OCI-LY3 (cell line): ENCODE results near the gene SUSD5.

ENCODE experiments used
- H2AFZ ChIP-seq: fragments of 200-600, 300-600 bp; shearing (Covaris generic); 2 replicates; pipeline ENCODE4 v1.6.0; 2014; ENCODE audit warnings: antibody characterized with exemption, low read depth, low read length
- H3K27ac ChIP-seq: fragments of 200-600, 300-600 bp; sonication (generic); 2 replicates; pipeline ENCODE4 v1.5.1; 2014; ENCODE audit warnings: mild to moderate bottlenecking, low read length, moderate library complexity, mixed read lengths
- H3K27me3 ChIP-seq: fragments of 200-600, 300-600 bp; sonication (generic); 2 replicates; pipeline ENCODE4 v1.6.1; 2014; ENCODE audit warnings: low read depth, low read length, mixed read lengths
- H3K36me3 ChIP-seq: fragments of 200-600, 300-600 bp; sonication (generic); replicated peaks from 2 replicates; pipeline ENCODE3; 2014; ENCODE audit warnings: low read depth, low read length, mixed read lengths
- H3K4me1 ChIP-seq: fragments of 300-600, 200-600 bp; sonication (generic); 2 replicates; pipeline ENCODE4 v1.6.1; 2014; ENCODE audit warnings: low read length, mixed read lengths
- H3K4me2 ChIP-seq: fragments of 200-600, 300-600 bp; sonication (generic); 2 replicates; pipeline ENCODE4 v1.6.1; 2014; ENCODE audit warnings: low read length, mixed read lengths
- H3K4me3 ChIP-seq: fragments of 300-600, 200-600 bp; sonication (generic); 2 replicates; pipeline ENCODE4 v1.5.1; 2014; ENCODE audit warnings: antibody characterized with exemption, mild to moderate bottlenecking, low read length, moderate library complexity
- H3K79me2 ChIP-seq: fragments of 300-600, 200-600 bp; shearing (Covaris generic); 2 replicates; pipeline ENCODE4 v1.6.1; 2014; ENCODE audit warnings: mild to moderate bottlenecking, low read length, mixed read lengths
- H3K9ac ChIP-seq: fragments of 300-600, 200-600 bp; shearing (Covaris generic); 2 replicates; pipeline ENCODE4 v1.6.0; 2014; ENCODE audit warnings: mild to moderate bottlenecking, low read length, moderate library complexity
- H3K9me3 ChIP-seq: fragments of 200-600, 300-600 bp; shearing (Covaris generic); 2 replicates; pipeline ENCODE4 v1.6.1; 2014; ENCODE audit warnings: low read length, mixed read lengths; ENCODE audit not compliant: insufficient read depth
- H4K20me1 ChIP-seq: fragments of 200-600, 300-600 bp; sonication (generic); 2 replicates; pipeline ENCODE4 v1.6.1; 2016; ENCODE audit warnings: low read length, mixed read lengths; ENCODE audit not compliant: insufficient read depth
- CTCF ChIP-seq: fragments of 200-600, 300-600 bp; sonication (generic); IDR thresholded peaks from 2 replicates; pipeline ENCODE4 v1.5.1; 2014; ENCODE audit warnings: antibody characterized with exemption, low read length, low read depth
- EZH2phosphoT487 ChIP-seq: fragments of 200-600 bp; shearing (Covaris generic); IDR thresholded peaks from 2 replicates; pipeline ENCODE4 v1.6.1; 2018; ENCODE audit warnings: antibody characterized with exemption, mixed run types, low read depth

The SUSD5 gene

GRCh38 chr3:33236005-33236404, 17.4 kb upstream of the SUSD5 start:
- Histone ChIP-seq H3K27me3 (no peaks in the 10 kb centered on the region), H4K20me1 (no peaks in the 10 kb centered on the region), H3K4me2 (no peak overlapping the region), H3K9me3 (no peaks in the 10 kb centered on the region), H2AFZ (no peak overlapping the region), H3K4me1 (no peaks in the 10 kb centered on the region), H3K79me2 (no peaks in the 10 kb centered on the region), H3K27ac (no peak overlapping the region), H3K4me3 (no peak overlapping the region), H3K36me3 (no peaks in the 10 kb centered on the region), H3K9ac (no peak overlapping the region)
- TF ChIP-seq EZH2phosphoT487, result no peak
- no peak for TF ChIP-seq CTCF

- Histone ChIP-seq H3K4me3 (no peak overlapping the region), H3K27me3 (no peaks in the 10 kb centered on the region), H3K4me1 (no peaks in the 10 kb centered on the region), H3K4me2 (no peak overlapping the region), H3K27ac (no peak overlapping the region), H2AFZ (no peak overlapping the region), H3K79me2 (no peaks in the 10 kb centered on the region), H3K9ac (no peak overlapping the region), H3K9me3 (no peaks in the 10 kb centered on the region), H4K20me1 (no peaks in the 10 kb centered on the region), H3K36me3 (no peaks in the 10 kb centered on the region)
- TF ChIP-seq CTCF (no peak), EZH2phosphoT487 (no peak)
These were observed 15.3 kb upstream of the SUSD5 start for GRCh38 chr3:33233884-33234283.

DNA sequence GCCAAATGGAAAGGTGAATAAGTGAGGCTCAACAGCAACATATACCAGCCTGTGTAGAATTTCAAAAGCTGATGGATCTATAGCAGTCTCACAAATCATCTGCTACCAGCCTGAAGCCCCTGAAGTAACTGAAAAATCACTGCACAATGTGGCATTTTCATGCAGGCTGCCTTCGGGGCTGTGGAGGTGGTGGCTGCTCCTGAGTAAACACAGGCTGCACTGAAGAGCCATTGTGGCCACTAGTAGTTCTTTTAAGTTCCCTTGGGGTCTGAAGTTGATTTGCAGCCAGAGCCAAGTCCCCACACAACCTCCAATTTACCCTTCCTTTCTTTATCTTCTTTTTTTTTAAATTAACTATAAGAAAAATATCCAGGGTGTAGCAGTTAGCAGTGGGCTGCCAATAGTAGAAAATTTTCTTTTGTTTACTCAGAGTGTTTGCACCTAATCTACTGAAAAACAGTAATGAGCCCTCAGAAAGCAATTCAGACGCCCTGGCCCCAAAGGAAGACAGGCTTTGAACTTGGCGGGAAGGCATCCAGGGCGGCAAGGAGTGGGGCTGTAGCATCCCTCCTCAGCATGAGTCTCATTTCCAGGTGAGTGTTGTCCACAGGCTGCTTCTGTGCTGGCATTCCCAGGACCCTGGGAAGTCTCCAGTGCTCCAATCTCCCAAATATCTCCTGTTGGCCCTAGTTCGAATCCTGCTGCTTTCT, 13.3 kb upstream of the SUSD5 start:
- TF ChIP-seq CTCF (no peak), EZH2phosphoT487 (no peak)
- H3K27me3 ChIP-seq, result no peaks in the 10 kb centered on the region
- no peak overlapping the region for H3K27ac ChIP-seq
- H3K4me2 ChIP-seq, result no peak overlapping the region
- H3K36me3 ChIP-seq, result no peaks in the 10 kb centered on the region
- no peak overlapping the region for H3K9ac ChIP-seq
- H2AFZ ChIP-seq, result no peak overlapping the region
- H3K79me2 ChIP-seq, result no peaks in the 10 kb centered on the region
- no peaks in the 10 kb centered on the region for H3K4me1 ChIP-seq
- no peaks in the 10 kb centered on the region for H4K20me1 ChIP-seq
- H3K4me3 ChIP-seq, result no peak overlapping the region
- no peaks in the 10 kb centered on the region for H3K9me3 ChIP-seq

GRCh38 chr3:33229947-33230346, 11.3 kb upstream of the SUSD5 start:
- no peak overlapping the region for H3K4me2 ChIP-seq

More at GRCh38 chr3:33229947-33230346, 11.3 kb upstream of the SUSD5 start:
- H3K9ac ChIP-seq, result no peak overlapping the region
- H3K27me3 ChIP-seq, result no peaks in the 10 kb centered on the region
- no peaks in the 10 kb centered on the region for H4K20me1 ChIP-seq
- no peaks in the 10 kb centered on the region for H3K9me3 ChIP-seq
- TF ChIP-seq EZH2phosphoT487 (no peak), CTCF (no peak)
- H3K36me3 ChIP-seq, result no peaks in the 10 kb centered on the region
- H3K4me1 ChIP-seq, result no peaks in the 10 kb centered on the region
- H3K27ac ChIP-seq, result no peak overlapping the region
- H2AFZ ChIP-seq, result no peak overlapping the region
- H3K4me3 ChIP-seq, result no peak overlapping the region
- no peaks in the 10 kb centered on the region for H3K79me2 ChIP-seq
